Small intestine (tissue), 7 donors: ENCODE results near the gene AKAP7. TPM values are rescaled to one million over a fixed set of nuclear protein-coding genes. Genes with fewer than 3 reads are reported as not detected.

ENCODE experiments used
- DNase-seq, 2 donors: peaks; one replicate each; pipeline versions ENCODE4 v3.0.0 to v3.0.0-alpha.2; 2013
- FAIRE-seq: peaks from 2 replicates; lab custom pipeline; 2012; peaks lifted over from hg19 to GRCh38; lab: Jason Lieb, UNC
- H3K27ac ChIP-seq, 3 donors: one replicate each; pipeline ENCODE4 v1.5.1; 2013; ENCODE audit warnings: low read length in 2 of 3, mild to moderate bottlenecking in 2 of 3, control low read depth in 1 of 3, inconsistent platforms in 1 of 3, low read depth in 1 of 3, moderate library complexity in 1 of 3
- H3K27me3 ChIP-seq, 3 donors: one replicate each; pipeline ENCODE4 v1.6.1; 2013; ENCODE audit warnings: low read length in 3 of 3, inconsistent platforms in 1 of 3; ENCODE audit not compliant: control insufficient read depth in 3 of 3, insufficient read depth in 3 of 3
- H3K36me3 ChIP-seq, 3 donors: one replicate each; pipeline ENCODE4 v1.6.1; 2013; ENCODE audit warnings: low read length in 3 of 3, inconsistent platforms in 1 of 3, low read depth in 1 of 3, mild to moderate bottlenecking in 1 of 3, moderate library complexity in 1 of 3; ENCODE audit not compliant: control insufficient read depth in 3 of 3, insufficient read depth in 2 of 3
- H3K4me1 ChIP-seq, 3 donors: one replicate each; pipeline ENCODE4 v1.6.1; 2013; ENCODE audit warnings: low read length in 2 of 3, inconsistent platforms in 1 of 3, low read depth in 1 of 3, mild to moderate bottlenecking in 1 of 3, moderate library complexity in 1 of 3; ENCODE audit not compliant: control insufficient read depth in 3 of 3, insufficient read depth in 2 of 3
- H3K4me3 ChIP-seq, 3 donors: one replicate each; pipeline ENCODE4 v1.5.1; 2013; ENCODE audit warnings: low read length in 3 of 3, control low read depth in 1 of 3, inconsistent platforms in 1 of 3, low read depth in 1 of 3, mild to moderate bottlenecking in 1 of 3, moderate library complexity in 1 of 3
- H3K9me3 ChIP-seq, 2 donors: one replicate each; pipeline ENCODE4 v1.6.1; 2013; ENCODE audit warnings: low read depth in 1 of 2, low read length in 1 of 2; ENCODE audit not compliant: control insufficient read depth in 2 of 2, insufficient read depth in 1 of 2
- WGBS, 3 donors: extraction: QIAGEN DNeasy Blood & Tissue Kit; methylation state at CpG; one replicate each; pipeline ENCODE4 v1.1.7; 2013; 5-methylcytosine and 5-hydroxymethylcytosine counted together
- polyA plus RNA-seq, 4 donors: library from polyadenylated mRNA; stranded (reverse) in 3 of 4; unstranded in 1 of 4; fragments of 200-250 nt in 3 of 4; fragments of 120-200 nt in 1 of 4; gene quantifications; one replicate each; pipeline versions ENCODE4 v1.2.1 to v1.2.3, GENCODE V29; 2013
- donor health status: healthy with polysubstance abuse.
- donor health status: control.
- donor health status: control.
- donor health status: Bipolar disorder and iron deficiency.
- donor health status: healthy.

The AKAP7 gene
- polyA plus RNA-seq, 4 donors, result 9.2 to 85.5 (median 21.7) TPM

DNA sequence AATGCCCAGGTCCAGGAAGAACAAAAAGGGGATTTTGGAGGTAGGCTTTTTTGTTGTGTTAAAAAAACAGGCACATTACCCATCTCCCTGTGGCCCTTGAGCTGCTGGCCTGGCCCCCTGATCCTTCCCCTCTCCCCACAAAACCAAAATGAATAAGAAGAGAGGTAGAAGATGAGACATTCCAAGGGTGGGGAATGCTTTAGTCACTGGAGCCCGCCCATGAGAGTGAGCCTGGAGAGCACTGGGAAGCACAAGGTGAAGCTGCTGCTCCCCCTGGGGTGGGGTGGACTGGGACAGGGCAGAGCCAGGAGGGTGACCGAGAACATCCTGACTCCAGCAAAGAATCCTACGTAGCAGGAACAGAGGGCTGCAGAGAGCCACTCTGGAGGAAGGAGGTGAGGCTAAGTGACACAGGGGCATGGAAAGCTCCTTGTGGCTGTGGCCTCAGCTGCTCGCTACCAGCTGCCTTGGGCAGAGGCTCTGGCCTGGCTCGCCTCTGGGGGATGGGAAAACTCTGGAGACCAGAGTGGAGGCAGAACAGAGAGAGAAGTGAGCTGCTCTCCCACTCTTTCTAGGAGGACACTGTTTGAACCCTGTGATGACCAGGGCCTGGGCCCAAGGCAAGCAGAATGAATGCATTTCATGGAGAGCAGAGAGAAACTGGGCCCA, 48.3 kb downstream of the AKAP7 start:
- Histone ChIP-seq H3K4me1 (no peaks in the 10 kb centered on the region), H3K27ac (no peak overlapping the region), H3K4me3 (no peak overlapping the region), H3K9me3 (no peaks in the 10 kb centered on the region), H3K27me3 (no peaks in the 10 kb centered on the region), H3K36me3 (peaks cover 0 to 17% (median 0%) of the 10 kb centered on the region in 3 donors)
- 94 to 96% (median 94%) methylated on average over 5 of the region's 5 CpGs for WGBS, 3 donors
- FAIRE-seq (no peak), DNase-seq (no peak)

DNA sequence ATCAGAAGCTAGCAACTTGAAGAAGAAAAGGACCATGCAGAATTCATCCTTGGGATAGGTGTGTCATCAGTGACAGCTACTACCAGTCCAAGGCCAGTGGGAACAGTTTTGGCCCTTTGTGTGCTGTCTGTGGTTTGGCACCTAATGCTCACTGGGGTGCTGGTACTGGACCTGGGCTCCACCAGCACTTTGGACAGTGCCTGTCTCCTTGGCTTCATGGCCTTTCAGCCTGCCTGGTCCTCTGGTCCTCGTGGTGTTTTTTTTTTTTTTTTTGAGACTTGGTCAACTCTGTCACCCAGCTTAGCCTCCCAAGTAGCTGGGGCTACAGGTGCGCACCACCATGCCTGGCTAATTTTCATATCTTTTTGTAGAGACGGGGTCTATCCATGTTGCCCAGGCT, 56.3 kb downstream of the AKAP7 start:
- Histone ChIP-seq H3K27me3 (no peaks in the 10 kb centered on the region), H3K4me3 (no peak overlapping the region), H3K9me3 (peaks cover 0 to 7% of the 10 kb centered on the region in 2 donors), H3K4me1 (no peaks in the 10 kb centered on the region), H3K36me3 (peaks cover 0 to 5% (median 0%) of the 10 kb centered on the region in 3 donors), H3K27ac (no peak overlapping the region)
- 85 to 100% (median 93%) methylated on average over 3 of the region's 3 CpGs for WGBS, 3 donors
- no peak for FAIRE-seq
- no peak for DNase-seq

- Histone ChIP-seq H3K27me3 (no peaks in the 10 kb centered on the region), H3K4me3 (no peak overlapping the region), H3K36me3 (no peaks in the 10 kb centered on the region), H3K9me3 (no peaks in the 10 kb centered on the region), H3K4me1 (no peaks in the 10 kb centered on the region), H3K27ac (peak overlapping the region in 1 of 3 donors; percentile 5)
- no peak for FAIRE-seq
- DNase-seq, result peak in 1 of 2 donors; percentile 51
- WGBS, 3 donors, result 66 to 75% (median 66%) methylated on average over 8 of the region's 8 CpGs
Measured at GRCh38 chr6:131197716-131198115, 62.4 kb downstream of the AKAP7 start.

DNA sequence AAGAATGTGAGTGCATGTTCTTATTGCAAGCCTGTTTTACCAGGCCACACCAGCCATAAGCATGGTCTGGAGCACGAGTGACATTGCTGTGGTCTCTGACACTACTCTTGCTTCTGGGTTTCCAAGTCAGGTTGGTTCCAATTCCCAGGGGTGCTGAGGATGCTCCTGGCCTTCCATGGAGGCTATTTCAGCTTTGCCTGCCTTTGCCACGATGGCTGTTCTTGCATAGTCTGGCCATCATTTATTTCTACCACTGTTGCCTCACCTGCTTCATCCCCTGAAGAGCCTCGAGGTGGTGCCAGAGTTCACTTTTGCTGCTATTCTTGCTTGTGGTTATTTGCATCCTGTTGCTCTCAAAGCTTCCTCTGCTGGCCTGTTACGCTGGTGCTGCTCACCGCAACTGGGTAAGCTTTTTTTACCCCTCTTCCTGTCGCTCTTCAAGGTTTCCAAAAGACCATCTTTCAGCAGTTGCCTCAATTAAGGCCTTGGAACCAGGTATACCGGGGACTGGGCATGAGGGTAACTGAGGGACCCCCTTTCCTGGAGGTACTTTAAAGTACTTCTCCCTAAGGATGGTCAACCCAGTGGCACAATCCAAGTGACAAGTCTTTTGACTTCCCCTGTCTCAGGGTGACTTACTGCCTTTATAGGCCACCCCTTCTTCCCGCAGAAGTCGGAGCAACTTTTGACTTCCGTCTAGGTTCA, 64.5 kb downstream of the AKAP7 start:
- H3K4me1 ChIP-seq, result no peaks in the 10 kb centered on the region
- no peak overlapping the region for H3K4me3 ChIP-seq
- no peaks in the 10 kb centered on the region for H3K27me3 ChIP-seq
- 45 to 61% (median 47%) methylated on average over 10 of the region's 10 CpGs for WGBS, 3 donors
- peak overlapping the region in 2 of 3 donors; percentile 27 to 89 for H3K27ac ChIP-seq
- no peaks in the 10 kb centered on the region for H3K36me3 ChIP-seq
- DNase-seq (peak; percentile 79 to 86), FAIRE-seq (no peak)
- H3K9me3 ChIP-seq, result no peaks in the 10 kb centered on the region

GRCh38 chr6:131205481-131206244, 70.4 kb downstream of the AKAP7 start:
- 92 to 99% (median 93%) methylated on average over 3 of the region's 3 CpGs for WGBS, 3 donors
- Histone ChIP-seq H3K27ac (no peak overlapping the region), H3K27me3 (no peaks in the 10 kb centered on the region), H3K4me1 (no peaks in the 10 kb centered on the region), H3K36me3 (no peaks in the 10 kb centered on the region), H3K9me3 (no peaks in the 10 kb centered on the region), H3K4me3 (no peak overlapping the region)
- peak; percentile 65 for FAIRE-seq
- no peak for DNase-seq

DNA sequence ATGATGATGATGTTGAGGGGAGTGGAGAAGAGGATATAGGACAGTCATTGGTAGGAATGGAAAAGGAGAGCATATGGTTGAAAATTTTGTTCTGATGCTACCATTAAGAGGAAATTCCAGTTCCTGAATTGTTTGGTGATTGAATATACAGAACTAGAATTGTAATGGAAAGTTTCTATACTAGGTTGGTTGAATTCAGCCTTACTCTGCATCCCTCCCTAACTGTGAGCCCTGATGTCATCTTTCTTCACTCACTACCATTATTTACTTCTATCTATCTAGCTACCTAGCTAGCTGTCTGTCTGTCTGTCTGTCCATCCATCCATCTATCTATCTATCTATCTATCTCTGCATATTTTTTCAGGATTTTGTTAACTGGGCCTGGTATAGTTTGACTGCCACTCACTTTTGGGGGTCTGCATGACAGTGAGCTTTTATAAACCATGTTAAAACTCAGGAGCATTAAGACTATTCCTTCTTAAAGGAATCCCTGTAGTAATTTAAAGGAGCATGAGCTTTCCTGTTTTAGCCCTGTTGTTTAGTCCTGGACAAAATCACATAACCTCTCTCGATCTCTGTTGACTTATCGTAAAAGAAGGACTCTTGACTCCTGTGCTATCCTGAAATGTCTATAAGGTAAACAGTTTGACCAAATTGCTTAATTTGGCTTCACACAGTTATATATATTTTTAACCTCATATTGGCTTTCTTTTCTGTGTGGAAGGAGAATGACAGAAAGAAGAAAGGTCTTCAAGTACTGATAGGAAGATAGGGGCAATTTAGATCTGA, 71.4 kb downstream of the AKAP7 start:
- Histone ChIP-seq H3K27ac (no peak overlapping the region), H3K4me3 (no peak overlapping the region), H3K9me3 (no peaks in the 10 kb centered on the region), H3K27me3 (no peaks in the 10 kb centered on the region), H3K36me3 (no peaks in the 10 kb centered on the region), H3K4me1 (no peaks in the 10 kb centered on the region)
- no peak for DNase-seq
- 70 to 79% (median 71%) methylated on average over 2 of the region's 2 CpGs for WGBS, 3 donors
- FAIRE-seq, result no peak

- FAIRE-seq, result no peak
Measured at GRCh38 chr6:131208787-131209186, 73.5 kb downstream of the AKAP7 start.

DNA sequence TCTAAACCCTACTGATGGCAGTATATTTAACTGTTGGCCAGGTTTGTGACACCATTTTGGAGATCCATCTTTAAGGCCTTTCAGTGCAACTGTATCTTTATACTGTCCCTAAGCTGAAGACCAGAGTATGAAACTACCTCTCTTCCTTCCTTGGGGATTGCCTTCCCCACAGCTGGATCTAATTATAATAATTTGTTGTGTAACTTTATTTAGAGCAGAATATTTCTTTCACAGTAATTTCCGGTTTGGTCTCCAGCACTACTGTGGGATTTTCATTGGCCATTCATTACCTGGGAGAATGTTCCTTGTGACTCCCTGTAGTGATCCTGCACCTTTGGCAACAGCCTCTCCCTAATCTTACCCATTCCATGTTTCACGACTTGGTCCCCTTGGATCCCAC, 75.2 kb downstream of the AKAP7 start:
- Histone ChIP-seq H3K27me3 (no peaks in the 10 kb centered on the region), H3K36me3 (peaks cover 0 to 2% (median 0%) of the 10 kb centered on the region in 3 donors), H3K4me1 (peaks cover 4 to 19% (median 7%) of the 10 kb centered on the region in 3 donors), H3K9me3 (no peaks in the 10 kb centered on the region), H3K4me3 (no peak overlapping the region), H3K27ac (no peak overlapping the region)
- WGBS, 3 donors, result 86 to 95% (median 86%) methylated on average over 2 of the region's 2 CpGs
- FAIRE-seq (no peak), DNase-seq (no peak)

More at GRCh38 chr6:131208787-131209186, 73.5 kb downstream of the AKAP7 start:
- DNase-seq, result no peak
- no peaks in the 10 kb centered on the region for H3K36me3 ChIP-seq
- WGBS, 3 donors, result 67 to 83% (median 73%) methylated on average over 1 of the region's 1 CpG
- no peak overlapping the region for H3K4me3 ChIP-seq
- no peaks in the 10 kb centered on the region for H3K27me3 ChIP-seq
- H3K27ac ChIP-seq, result no peak overlapping the region
- no peaks in the 10 kb centered on the region for H3K9me3 ChIP-seq
- peaks cover 0 to 12% (median 3%) of the 10 kb centered on the region in 3 donors for H3K4me1 ChIP-seq
